ENCODE results near the gene HIGD1B. TPM values are rescaled to one million over a fixed set of nuclear protein-coding genes. Genes with fewer than 3 reads are reported as not detected.
A peak's percentile ranks its signal among the peaks of the same experiment; 100 is the strongest.

The HIGD1B gene
- total RNA-seq, 1 experiment from 2014 or later, result not detected

DNA sequence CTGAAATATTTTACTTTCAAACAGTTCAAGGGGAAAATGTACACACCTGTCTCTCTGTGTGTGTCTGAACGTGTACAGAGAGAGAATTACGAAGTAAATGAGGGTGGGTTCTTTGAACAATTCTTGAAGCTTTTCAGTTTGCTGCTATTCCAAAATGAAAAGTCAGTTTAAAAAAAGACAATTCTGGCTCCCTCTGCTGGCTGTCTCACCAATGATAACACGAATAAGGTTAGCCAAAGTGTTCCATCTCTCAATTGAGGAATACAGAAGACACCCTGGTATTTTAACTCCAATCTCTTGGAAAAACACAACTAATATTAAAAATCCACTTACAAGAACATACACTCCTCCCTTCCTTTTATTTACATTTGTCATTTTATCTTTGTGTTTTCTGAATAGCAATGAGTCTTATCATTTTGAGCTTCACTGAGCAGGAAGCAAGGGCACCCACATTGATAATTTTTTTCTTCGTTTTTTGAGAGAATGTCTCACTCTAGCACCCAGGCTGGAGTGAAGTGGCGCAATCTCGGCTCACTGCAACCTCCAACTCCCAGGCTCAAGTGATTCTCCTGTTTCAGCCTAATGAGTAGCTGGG is 31.0 kb downstream of the HIGD1B start:
- Histone ChIP-seq H3K4me1 (ENCODE audit: control insufficient read depth in 1 of 2, insufficient read depth in 2 of 2, low read length in 2 of 2) (no peaks in the 10 kb centered on the region), H2AFZ (ENCODE audit: low read depth, low read length, poor library complexity, severe bottlenecking) (no peak overlapping the region), H3K4me2 (ENCODE audit: low read length) (no peak overlapping the region), H3K9me2 (ENCODE audit: insufficient read depth) (no peaks in the 10 kb centered on the region), H3K79me2 (ENCODE audit: insufficient read depth, low read length) (peaks cover 19% of the 10 kb centered on the region), H3K27ac (ENCODE audit: low read depth, low read length) (no peak overlapping the region), H3K36me3 (ENCODE audit: control insufficient read depth in 1 of 2, insufficient read depth in 2 of 2, low read length in 2 of 2) (peaks cover 62 to 69% of the 10 kb centered on the region in 2 experiments), H3K4me3 (replicated peaks in 1 of 2; ENCODE audit: low read depth in 1 of 2, low read length in 2 of 2) (no peak overlapping the region), H3K9me3 (ENCODE audit: control insufficient read depth in 1 of 2, insufficient read depth in 1 of 2, low read depth in 1 of 2, low read length in 2 of 2) (no peaks in the 10 kb centered on the region), H4K20me1 (ENCODE audit: insufficient read depth) (no peaks in the 10 kb centered on the region), H3K9ac (ENCODE audit: low read length) (no peak overlapping the region), H3K27me3 (ENCODE audit: insufficient read depth, low read length) (no peaks in the 10 kb centered on the region)
- ATAC-seq (peak; percentile 55), DNase-seq (ENCODE audit: low read depth, low spot score) (peak; percentile 6)
- ChIA-PET RAD21 (ENCODE audit: low non-redundant PET in 1 of 2, low total read pairs in 2 of 2, uncharacterized antibody in 2 of 2, unreplicated experiment in 2 of 2) (interaction anchor here (1.0 to 1.8 kb wide), 2 partner anchors 100 to 103 kb away, joined by 3 to 6 read pairs; no protein-coding TSS in a partner anchor), CTCF (interaction anchor here (0.5 to 3.0 kb wide), 8 partner anchors 10 to 143 kb away, joined by 3 to 29 read pairs (median 4); no protein-coding TSS in a partner anchor), POLR2A (no interaction called here)
- BruUV-seq (replicated peaks), result no TSS peak
- TF ChIP-seq, protein P1, sequence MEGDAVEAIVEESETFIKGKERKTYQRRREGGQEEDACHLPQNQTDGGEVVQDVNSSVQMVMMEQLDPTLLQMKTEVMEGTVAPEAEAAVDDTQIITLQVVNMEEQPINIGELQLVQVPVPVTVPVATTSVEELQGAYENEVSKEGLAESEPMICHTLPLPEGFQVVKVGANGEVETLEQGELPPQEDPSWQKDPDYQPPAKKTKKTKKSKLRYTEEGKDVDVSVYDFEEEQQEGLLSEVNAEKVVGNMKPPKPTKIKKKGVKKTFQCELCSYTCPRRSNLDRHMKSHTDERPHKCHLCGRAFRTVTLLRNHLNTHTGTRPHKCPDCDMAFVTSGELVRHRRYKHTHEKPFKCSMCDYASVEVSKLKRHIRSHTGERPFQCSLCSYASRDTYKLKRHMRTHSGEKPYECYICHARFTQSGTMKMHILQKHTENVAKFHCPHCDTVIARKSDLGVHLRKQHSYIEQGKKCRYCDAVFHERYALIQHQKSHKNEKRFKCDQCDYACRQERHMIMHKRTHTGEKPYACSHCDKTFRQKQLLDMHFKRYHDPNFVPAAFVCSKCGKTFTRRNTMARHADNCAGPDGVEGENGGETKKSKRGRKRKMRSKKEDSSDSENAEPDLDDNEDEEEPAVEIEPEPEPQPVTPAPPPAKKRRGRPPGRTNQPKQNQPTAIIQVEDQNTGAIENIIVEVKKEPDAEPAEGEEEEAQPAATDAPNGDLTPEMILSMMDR (IDR thresholded peaks at IDR 0.05 in 2 of 3, conservative IDR thresholded peaks at IDR 0.05 in 1 of 3; ENCODE audit: borderline replicate concordance in 1 of 3, insufficient read depth in 1 of 3, low read depth in 2 of 3, low read length in 2 of 3), result peak; percentile 62 to 78 (median 71); a peak in 5 of 6 replicates
- TF ChIP-seq EZH2phosphoT487 (IDR thresholded peaks at IDR 0.05; ENCODE audit: borderline replicate concordance), result no peak
- peak; percentile 66 for TF ChIP-seq RAD21 (IDR thresholded peaks at IDR 0.05; ENCODE audit: low read depth)
- TF ChIP-seq POLR2A (IDR thresholded peaks at IDR 0.05; ENCODE audit: borderline replicate concordance, extremely low read depth, insufficient read depth, insufficient read length), result no peak
- no peak for TF ChIP-seq YY1 (IDR thresholded peaks at IDR 0.05; ENCODE audit: extremely low read depth, insufficient replicate concordance, low read depth, low read length)
- intact Hi-C loops (cut with micrococcal nuclease), result loop anchor here (1.0 kb wide), 2 partner anchors 99 to 103 kb away; no protein-coding TSS in a partner anchor

DNA sequence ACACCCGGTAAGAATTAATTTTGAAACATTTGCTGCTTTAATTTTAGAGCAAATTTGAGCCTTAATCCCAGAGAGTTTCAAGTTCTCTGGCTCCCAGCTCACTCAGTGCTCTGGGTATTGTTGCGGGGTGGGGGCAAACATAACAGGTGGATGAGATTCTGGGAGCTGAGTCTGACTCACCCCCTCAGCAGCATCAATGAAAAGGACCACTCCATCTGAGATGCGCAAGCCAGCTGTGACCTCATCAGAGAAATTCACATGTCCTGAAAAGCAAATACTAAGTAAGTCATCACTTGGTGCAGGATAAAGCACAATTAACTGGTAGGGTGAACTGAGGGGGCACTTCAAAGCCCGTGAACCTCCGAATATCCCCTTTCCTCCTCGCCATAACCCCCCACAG is 31.7 kb downstream of the HIGD1B start:
- Histone ChIP-seq H3K36me3 (ENCODE audit: control insufficient read depth in 1 of 2, insufficient read depth in 2 of 2, low read length in 2 of 2) (peaks cover 60 to 68% of the 10 kb centered on the region in 2 experiments), H3K4me2 (ENCODE audit: low read length) (no peak overlapping the region), H2AFZ (ENCODE audit: low read depth, low read length, poor library complexity, severe bottlenecking) (no peak overlapping the region), H3K9me2 (ENCODE audit: insufficient read depth) (no peaks in the 10 kb centered on the region), H4K20me1 (ENCODE audit: insufficient read depth) (no peaks in the 10 kb centered on the region), H3K27me3 (ENCODE audit: insufficient read depth, low read length) (no peaks in the 10 kb centered on the region), H3K9ac (ENCODE audit: low read length) (no peak overlapping the region), H3K4me3 (replicated peaks in 1 of 2; ENCODE audit: low read depth in 1 of 2, low read length in 2 of 2) (no peak overlapping the region), H3K9me3 (ENCODE audit: control insufficient read depth in 1 of 2, insufficient read depth in 1 of 2, low read depth in 1 of 2, low read length in 2 of 2) (no peaks in the 10 kb centered on the region), H3K79me2 (ENCODE audit: insufficient read depth, low read length) (peaks cover 19% of the 10 kb centered on the region), H3K27ac (ENCODE audit: low read depth, low read length) (no peak overlapping the region), H3K4me1 (ENCODE audit: control insufficient read depth in 1 of 2, insufficient read depth in 2 of 2, low read length in 2 of 2) (no peaks in the 10 kb centered on the region)
- BruUV-seq (replicated peaks), result no TSS peak
- CTCF ChIA-PET, result interaction anchor here (0.5 to 3.0 kb wide), 8 partner anchors 11 to 142 kb away, joined by 3 to 29 read pairs (median 4); no protein-coding TSS in a partner anchor
- RAD21 ChIA-PET (ENCODE audit: low non-redundant PET in 1 of 2, low total read pairs in 2 of 2, uncharacterized antibody in 2 of 2, unreplicated experiment in 2 of 2), result interaction anchor here in 1 of 2 experiments (1.8 kb wide), 1 partner anchor 104 kb away, joined by 6 read pairs; no protein-coding TSS in a partner anchor
- POLR2A ChIA-PET, result no interaction called here
- intact Hi-C loops (cut with micrococcal nuclease), result no loop called here
- DNase-seq (ENCODE audit: low read depth, low spot score) (no peak), ATAC-seq (no peak)
- TF ChIP-seq CBX3 (IDR thresholded peaks at IDR 0.05; ENCODE audit: low read depth), result no peak
- no peak for TF ChIP-seq TCF7L2 (IDR thresholded peaks at IDR 0.05; ENCODE audit: borderline replicate concordance, extremely low read depth, insufficient read depth, insufficient read length)
- TF ChIP-seq JUND (IDR thresholded peaks at IDR 0.05), result no peak
- TF ChIP-seq SIN3A (IDR thresholded peaks at IDR 0.05; ENCODE audit: low read depth), result no peak
- TF ChIP-seq, protein P1 (IDR thresholded peaks at IDR 0.05 in 2 of 3, conservative IDR thresholded peaks at IDR 0.05 in 1 of 3; ENCODE audit: borderline replicate concordance in 1 of 3, insufficient read depth in 1 of 3, low read depth in 2 of 3, low read length in 2 of 3), result no peak
- TF ChIP-seq ZFX (IDR thresholded peaks at IDR 0.05), result no peak
- TF ChIP-seq EZH2phosphoT487 (IDR thresholded peaks at IDR 0.05; ENCODE audit: borderline replicate concordance), result no peak
- no peak for TF ChIP-seq RAD21 (IDR thresholded peaks at IDR 0.05; ENCODE audit: low read depth)
- no peak for TF ChIP-seq SP1 (IDR thresholded peaks at IDR 0.05; ENCODE audit: low read depth)
- no peak for TF ChIP-seq POLR2A (IDR thresholded peaks at IDR 0.05; ENCODE audit: borderline replicate concordance, extremely low read depth, insufficient read depth, insufficient read length)
- no peak for TF ChIP-seq ELF1 (IDR thresholded peaks at IDR 0.05; ENCODE audit: borderline replicate concordance, low read depth)

Measured in HCT116 (cell line).